ENCODE measurements around the gene SLC18A2.

The SLC18A2 gene

GRCh38 chr10:117271427-117271826 is 30.5 kb downstream of the SLC18A2 start:
- TF ChIP-seq CTCF (conservative IDR thresholded peaks at IDR 0.05; ENCODE audit: low read depth, low read length) = no peak
- Histone ChIP-seq H3K4me3 (IDR thresholded peaks at IDR 0.05; ENCODE audit: insufficient read depth, low read depth, low read length) (no peak overlapping the region), H3K79me2 (ENCODE audit: insufficient read depth, low read depth) (no peaks in the 10 kb centered on the region), H3K4me2 (no peak overlapping the region), H3K27ac (no peak overlapping the region), H3K4me1 (ENCODE audit: low read depth, poor library complexity, severe bottlenecking) (no peaks in the 10 kb centered on the region), H3K27me3 (ENCODE audit: insufficient read depth, low read depth) (no peaks in the 10 kb centered on the region), H4K20me1 (ENCODE audit: insufficient read depth) (no peaks in the 10 kb centered on the region), H2AFZ (ENCODE audit: low read depth) (no peak overlapping the region), H3K9ac (no peak overlapping the region), H3K36me3 (ENCODE audit: insufficient read depth) (no peaks in the 10 kb centered on the region)

- no peaks in the 10 kb centered on the region for H3K36me3 ChIP-seq (ENCODE audit: insufficient read depth)
- no peaks in the 10 kb centered on the region for H4K20me1 ChIP-seq (ENCODE audit: insufficient read depth)
- TF ChIP-seq CTCF (conservative IDR thresholded peaks at IDR 0.05; ENCODE audit: low read depth, low read length) = no peak
- H3K27ac ChIP-seq = no peak overlapping the region
- H3K9ac ChIP-seq = no peak overlapping the region
- H2AFZ ChIP-seq (ENCODE audit: low read depth) = no peak overlapping the region
- no peak overlapping the region for H3K4me2 ChIP-seq
- no peak overlapping the region for H3K4me3 ChIP-seq (IDR thresholded peaks at IDR 0.05; ENCODE audit: insufficient read depth, low read depth, low read length)
- no peaks in the 10 kb centered on the region for H3K4me1 ChIP-seq (ENCODE audit: low read depth, poor library complexity, severe bottlenecking)
- H3K79me2 ChIP-seq (ENCODE audit: insufficient read depth, low read depth) = no peaks in the 10 kb centered on the region
- no peaks in the 10 kb centered on the region for H3K27me3 ChIP-seq (ENCODE audit: insufficient read depth, low read depth)
Observed at GRCh38 chr10:117272195-117273076, 31.5 kb downstream of the SLC18A2 start.

- no peak overlapping the region for H3K9ac ChIP-seq
- no peak overlapping the region for H3K4me3 ChIP-seq (IDR thresholded peaks at IDR 0.05; ENCODE audit: insufficient read depth, low read depth, low read length)
- TF ChIP-seq CTCF (conservative IDR thresholded peaks at IDR 0.05; ENCODE audit: low read depth, low read length) = no peak
Observed at GRCh38 chr10:117273980-117274379, 33.1 kb downstream of the SLC18A2 start.

GRCh38 chr10:117274509-117274908 is 33.6 kb downstream of the SLC18A2 start:
- H3K36me3 ChIP-seq (ENCODE audit: insufficient read depth) = no peaks in the 10 kb centered on the region
- H3K27ac ChIP-seq = no peak overlapping the region
- TF ChIP-seq CTCF (conservative IDR thresholded peaks at IDR 0.05; ENCODE audit: low read depth, low read length) = no peak
- H3K4me1 ChIP-seq (ENCODE audit: low read depth, poor library complexity, severe bottlenecking) = no peaks in the 10 kb centered on the region
- no peak overlapping the region for H3K9ac ChIP-seq
- no peak overlapping the region for H2AFZ ChIP-seq (ENCODE audit: low read depth)
- H3K27me3 ChIP-seq (ENCODE audit: insufficient read depth, low read depth) = no peaks in the 10 kb centered on the region
- H3K4me2 ChIP-seq = no peak overlapping the region
- H4K20me1 ChIP-seq (ENCODE audit: insufficient read depth) = no peaks in the 10 kb centered on the region
- no peak overlapping the region for H3K4me3 ChIP-seq (IDR thresholded peaks at IDR 0.05; ENCODE audit: insufficient read depth, low read depth, low read length)
- no peaks in the 10 kb centered on the region for H3K79me2 ChIP-seq (ENCODE audit: insufficient read depth, low read depth)

More at GRCh38 chr10:117273980-117274379, 33.1 kb downstream of the SLC18A2 start:
- Histone ChIP-seq H3K36me3 (ENCODE audit: insufficient read depth) (no peaks in the 10 kb centered on the region), H3K27ac (no peak overlapping the region), H3K4me1 (ENCODE audit: low read depth, poor library complexity, severe bottlenecking) (no peaks in the 10 kb centered on the region), H3K4me2 (no peak overlapping the region), H4K20me1 (ENCODE audit: insufficient read depth) (no peaks in the 10 kb centered on the region), H3K79me2 (ENCODE audit: insufficient read depth, low read depth) (no peaks in the 10 kb centered on the region), H3K27me3 (ENCODE audit: insufficient read depth, low read depth) (no peaks in the 10 kb centered on the region), H2AFZ (ENCODE audit: low read depth) (no peak overlapping the region)

Data from KMS-11 (cell line).